Endodermal cell (in vitro differentiated cells): ENCODE results near the gene RIMBP2. TPM values are rescaled to one million over a fixed set of nuclear protein-coding genes. Genes with fewer than 3 reads are reported as not detected.

Source experiments
- DNase-seq: peaks from one replicate; pipeline ENCODE4 v3.0.0-alpha.2; 2017
- H3K27ac ChIP-seq: 2 replicates; pipeline ENCODE4 v1.5.1; 2013; ENCODE audit warnings: mild to moderate bottlenecking, low read depth, low read length, moderate library complexity
- H3K27me3 ChIP-seq: 2 replicates; pipeline ENCODE4 v1.6.1; 2013; ENCODE audit warnings: mild to moderate bottlenecking, low read length, moderate library complexity; ENCODE audit not compliant: insufficient read depth, control insufficient read depth, poor library complexity, severe bottlenecking
- H3K36me3 ChIP-seq: 2 replicates; pipeline ENCODE4 v1.7.0; 2013; ENCODE audit warnings: mild to moderate bottlenecking, low read length, moderate library complexity; ENCODE audit not compliant: control insufficient read depth, insufficient read depth
- H3K4me1 ChIP-seq: one replicate; pipeline ENCODE4 v1.7.0; 2013; ENCODE audit warnings: low read length; ENCODE audit not compliant: control insufficient read depth, insufficient read depth
- H3K4me3 ChIP-seq: 2 replicates; pipeline ENCODE4 v1.5.1; 2013; ENCODE audit warnings: mild to moderate bottlenecking, low read length, moderate library complexity
- H3K9ac ChIP-seq: 2 replicates; pipeline ENCODE4 v1.6.1; 2013; ENCODE audit warnings: mild to moderate bottlenecking, low read length, moderate library complexity; ENCODE audit not compliant: poor library complexity, severe bottlenecking; ENCODE audit errors: extremely low read depth
- H3K9me3 ChIP-seq: 2 replicates; pipeline ENCODE4 v1.6.1; 2013; ENCODE audit warnings: mild to moderate bottlenecking, low read length, moderate library complexity; ENCODE audit not compliant: control insufficient read depth
- H3K27ac Mint-ChIP-seq: 2 replicates; pipeline ENCODE4 v1.8.0; 2020; ENCODE audit warnings: mixed read lengths
- H3K27me3 Mint-ChIP-seq: 2 replicates; pipeline ENCODE4 v1.8.0; 2021; ENCODE audit warnings: mild to moderate bottlenecking, mixed read lengths; ENCODE audit not compliant: insufficient read depth
- H3K36me3 Mint-ChIP-seq: 2 replicates; pipeline ENCODE4 v1.8.0; 2020; ENCODE audit warnings: low read depth, mixed read lengths
- H3K4me1 Mint-ChIP-seq: 2 replicates; pipeline ENCODE4 v1.8.0; 2020; ENCODE audit warnings: mixed read lengths
- H3K4me3 Mint-ChIP-seq: 2 replicates; pipeline ENCODE4 v1.8.0; 2020; ENCODE audit warnings: mild to moderate bottlenecking, moderate library complexity, mixed read lengths
- H3K9me3 Mint-ChIP-seq: 2 replicates; pipeline ENCODE4 v1.8.0; 2020; ENCODE audit warnings: mild to moderate bottlenecking, mixed read lengths
- WGBS, 2 experiments: methylation state at CpG; one replicate each; pipeline versions ENCODE4 v1.1.5 to v1.1.7; 2013; ENCODE audit warnings: missing lambda C conversion rate in 2 of 2, mixed read lengths in 1 of 2; ENCODE audit not compliant: insufficient coverage in 1 of 2, insufficient read length in 1 of 2; 5-methylcytosine and 5-hydroxymethylcytosine counted together
- total RNA-seq, 2 donors: library from RNA; stranded (reverse); fragmentation: NEBNext Ultra II Directional in 1 of 2; extraction: Animal tissue kit (Norgen Biotek cat#: 25700) in 1 of 2; gene quantifications; 2 replicates in 1 of 2; 3 replicates in 1 of 2; pipeline ENCODE4 v1.2.1, GENCODE V29; 2021
- TF ChIP-seq, protein P1 (sequence below): fragments of 200-600 bp; sonication (generic); conservative IDR thresholded peaks from 2 replicates; pipeline ENCODE4 v1.5.0; 2021; ENCODE audit warnings: antibody characterized with exemption, mild to moderate bottlenecking

The RIMBP2 gene
- total RNA-seq, 2 donors from 2014 or later = 0.13 to 3.4 TPM

DNA sequence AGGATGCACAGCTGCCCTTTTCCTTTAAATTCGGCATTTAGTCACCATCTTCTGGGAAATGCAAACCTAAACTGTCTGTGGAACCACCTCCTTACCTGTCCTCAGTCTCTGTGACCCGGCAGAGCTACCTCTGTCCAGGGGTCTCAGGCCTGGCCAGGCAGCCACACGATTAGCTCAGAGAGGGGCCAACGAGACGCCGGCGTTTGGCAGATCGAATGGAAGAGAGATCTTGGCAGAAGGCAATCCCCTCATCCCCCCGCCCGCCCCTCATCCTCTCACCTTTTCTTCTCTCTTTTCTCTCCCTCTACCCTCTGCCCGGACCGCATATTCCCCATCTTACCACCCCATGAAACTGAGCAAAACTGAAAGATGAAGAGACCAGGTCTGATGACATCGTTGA is 277.4 kb downstream of the RIMBP2 start:
- WGBS, 2 experiments = 88 to 94% methylated on average over 7 to 13 of the region's 13 CpGs
- TF ChIP-seq, protein P1, sequence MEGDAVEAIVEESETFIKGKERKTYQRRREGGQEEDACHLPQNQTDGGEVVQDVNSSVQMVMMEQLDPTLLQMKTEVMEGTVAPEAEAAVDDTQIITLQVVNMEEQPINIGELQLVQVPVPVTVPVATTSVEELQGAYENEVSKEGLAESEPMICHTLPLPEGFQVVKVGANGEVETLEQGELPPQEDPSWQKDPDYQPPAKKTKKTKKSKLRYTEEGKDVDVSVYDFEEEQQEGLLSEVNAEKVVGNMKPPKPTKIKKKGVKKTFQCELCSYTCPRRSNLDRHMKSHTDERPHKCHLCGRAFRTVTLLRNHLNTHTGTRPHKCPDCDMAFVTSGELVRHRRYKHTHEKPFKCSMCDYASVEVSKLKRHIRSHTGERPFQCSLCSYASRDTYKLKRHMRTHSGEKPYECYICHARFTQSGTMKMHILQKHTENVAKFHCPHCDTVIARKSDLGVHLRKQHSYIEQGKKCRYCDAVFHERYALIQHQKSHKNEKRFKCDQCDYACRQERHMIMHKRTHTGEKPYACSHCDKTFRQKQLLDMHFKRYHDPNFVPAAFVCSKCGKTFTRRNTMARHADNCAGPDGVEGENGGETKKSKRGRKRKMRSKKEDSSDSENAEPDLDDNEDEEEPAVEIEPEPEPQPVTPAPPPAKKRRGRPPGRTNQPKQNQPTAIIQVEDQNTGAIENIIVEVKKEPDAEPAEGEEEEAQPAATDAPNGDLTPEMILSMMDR = no peak
- no peaks in the 10 kb centered on the region for H3K36me3 ChIP-seq
- Mint-ChIP-seq H3K9me3 (no peaks in the 10 kb centered on the region), H3K27ac (no peak overlapping the region), H3K27me3 (no peaks in the 10 kb centered on the region), H3K36me3 (peaks cover 2% of the 10 kb centered on the region), H3K4me3 (no peak overlapping the region), H3K4me1 (no peaks in the 10 kb centered on the region)
- no peaks in the 10 kb centered on the region for H3K9me3 ChIP-seq
- no peak overlapping the region for H3K9ac ChIP-seq
- H3K4me1 ChIP-seq = no peaks in the 10 kb centered on the region
- H3K27ac ChIP-seq = no peak overlapping the region
- DNase-seq = no peak
- no peak overlapping the region for H3K4me3 ChIP-seq
- H3K27me3 ChIP-seq = no peaks in the 10 kb centered on the region

GRCh38 chr12:130438243-130438620 is 277.9 kb downstream of the RIMBP2 start:
- Mint-ChIP-seq H3K9me3 (no peaks in the 10 kb centered on the region), H3K36me3 (peaks cover 2% of the 10 kb centered on the region), H3K4me1 (no peaks in the 10 kb centered on the region), H3K4me3 (no peak overlapping the region), H3K27me3 (no peaks in the 10 kb centered on the region), H3K27ac (no peak overlapping the region)
- Histone ChIP-seq H3K9me3 (no peaks in the 10 kb centered on the region), H3K27ac (no peak overlapping the region), H3K36me3 (no peaks in the 10 kb centered on the region), H3K4me3 (no peak overlapping the region), H3K4me1 (no peaks in the 10 kb centered on the region), H3K9ac (no peak overlapping the region), H3K27me3 (no peaks in the 10 kb centered on the region)
- no peak for DNase-seq
- TF ChIP-seq, protein P1 = no peak
- 93 to 98% methylated on average over 14 to 19 of the region's 19 CpGs for WGBS, 2 experiments

DNA sequence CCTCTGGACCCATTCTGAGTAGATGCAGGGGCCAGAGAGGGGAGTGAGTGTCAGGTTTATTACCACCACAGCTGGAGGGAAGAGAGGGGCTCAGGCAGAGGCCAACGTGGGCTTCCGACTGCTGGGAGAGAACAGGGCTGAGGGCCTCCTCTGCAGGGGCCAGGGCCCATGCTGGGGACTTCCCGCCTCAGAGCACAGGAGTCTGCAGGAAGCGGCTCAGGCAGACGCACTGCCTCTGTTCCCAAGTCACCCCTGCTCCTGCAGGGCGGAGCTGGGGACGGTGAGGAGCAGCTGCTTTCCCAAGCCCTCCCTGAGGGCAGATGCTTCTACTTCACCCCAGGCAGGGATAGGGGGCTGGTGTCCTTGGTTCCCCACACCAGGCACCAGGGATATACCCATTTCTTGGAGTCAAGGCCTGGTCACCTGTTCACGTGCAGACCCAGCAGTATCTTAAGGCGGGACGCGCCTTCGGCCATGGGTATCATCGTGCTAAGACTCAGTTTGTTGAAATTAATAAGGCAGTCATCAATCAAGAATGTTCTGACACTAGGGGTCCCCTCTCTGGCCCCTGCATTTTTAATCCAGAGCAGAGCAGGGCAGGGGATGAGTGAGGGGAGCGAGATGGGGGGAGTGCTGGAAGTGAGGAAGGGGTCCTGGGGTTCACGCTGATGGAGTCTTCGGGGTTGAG is 278.4 kb downstream of the RIMBP2 start:
- Histone ChIP-seq H3K27ac (no peak overlapping the region), H3K4me3 (no peak overlapping the region), H3K9me3 (no peaks in the 10 kb centered on the region), H3K4me1 (no peaks in the 10 kb centered on the region), H3K36me3 (no peaks in the 10 kb centered on the region), H3K9ac (no peak overlapping the region), H3K27me3 (no peaks in the 10 kb centered on the region)
- DNase-seq = no peak
- Mint-ChIP-seq H3K27ac (no peak overlapping the region), H3K4me1 (no peaks in the 10 kb centered on the region), H3K36me3 (peaks cover 2% of the 10 kb centered on the region), H3K27me3 (no peaks in the 10 kb centered on the region), H3K9me3 (no peaks in the 10 kb centered on the region), H3K4me3 (no peak overlapping the region)
- TF ChIP-seq, protein P1 = no peak
- 93 to 97% methylated on average over 5 to 16 of the region's 16 CpGs for WGBS, 2 experiments
